DOHH2 (cell line): ENCODE data around the gene PLEKHG4B.

Source experiments
- CTCF ChIP-seq: fragments of 200-600 bp; sonication (generic); IDR thresholded peaks from one replicate; pipeline ENCODE4 v1.5.1; 2014; ENCODE audit warnings: antibody characterized with exemption, mild to moderate bottlenecking, low read depth, low read length; ENCODE audit not compliant: poor library complexity, severe bottlenecking
- EZH2phosphoT487 ChIP-seq: fragments of 200-600 bp; sonication (generic); IDR thresholded peaks from 2 replicates; pipeline ENCODE4 v1.6.1; 2017; ENCODE audit warnings: borderline replicate concordance, mild to moderate bottlenecking, antibody characterized with exemption, low read length, moderate library complexity, mixed read lengths

GRCh38 chr5:92401-93220 is 643 bp downstream of the PLEKHG4B start:
- no peak for TF ChIP-seq CTCF
- TF ChIP-seq EZH2phosphoT487: no peak
